ENCODE results near the gene USH2A.

Gene USH2A

GRCh38 chr1:215597961-215598360, 825.3 kb downstream of the USH2A start:
- DNase-seq (ENCODE audit: low read depth) = no peak

DNA sequence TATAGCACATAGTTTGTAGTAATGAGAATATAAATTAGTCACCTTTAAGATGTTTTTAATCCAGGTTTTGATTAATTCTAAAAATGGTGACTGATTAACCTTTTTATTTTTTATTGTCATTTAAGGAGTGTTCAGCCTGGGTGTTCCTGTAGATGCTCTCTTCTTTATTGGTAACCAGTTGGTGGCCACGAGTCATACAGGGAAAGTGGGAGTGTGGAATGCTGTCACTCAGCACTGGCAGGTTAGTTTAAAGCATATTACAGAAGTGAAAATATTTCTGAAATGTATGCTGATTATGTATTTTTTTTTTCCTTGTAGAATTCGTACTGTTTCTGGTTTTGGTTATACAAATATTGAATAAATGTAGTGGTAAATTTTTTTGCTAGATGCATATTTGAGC, 828.0 kb downstream of the USH2A start:
- DNase-seq (ENCODE audit: low read depth) = no peak

DNA sequence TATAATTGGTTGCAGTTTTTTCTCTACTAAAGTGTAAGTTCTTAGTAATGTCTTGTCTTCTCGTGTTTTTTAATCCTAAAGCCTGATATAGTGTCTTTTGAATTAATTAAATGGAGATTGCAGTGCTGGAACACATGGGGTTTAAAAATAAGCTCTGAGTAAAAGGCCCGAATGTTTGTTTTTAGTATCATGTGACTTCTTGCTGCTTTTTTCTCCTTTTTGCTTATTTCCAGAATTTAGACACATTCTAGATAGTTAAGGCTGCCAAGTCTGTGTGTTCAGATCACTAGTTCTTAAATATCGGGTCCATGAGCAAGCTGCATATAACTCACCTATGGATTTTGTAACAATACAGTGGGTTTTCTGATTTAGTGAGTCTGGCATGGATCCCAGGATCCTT, 828.6 kb downstream of the USH2A start:
- no peak for DNase-seq (ENCODE audit: low read depth)

DNA sequence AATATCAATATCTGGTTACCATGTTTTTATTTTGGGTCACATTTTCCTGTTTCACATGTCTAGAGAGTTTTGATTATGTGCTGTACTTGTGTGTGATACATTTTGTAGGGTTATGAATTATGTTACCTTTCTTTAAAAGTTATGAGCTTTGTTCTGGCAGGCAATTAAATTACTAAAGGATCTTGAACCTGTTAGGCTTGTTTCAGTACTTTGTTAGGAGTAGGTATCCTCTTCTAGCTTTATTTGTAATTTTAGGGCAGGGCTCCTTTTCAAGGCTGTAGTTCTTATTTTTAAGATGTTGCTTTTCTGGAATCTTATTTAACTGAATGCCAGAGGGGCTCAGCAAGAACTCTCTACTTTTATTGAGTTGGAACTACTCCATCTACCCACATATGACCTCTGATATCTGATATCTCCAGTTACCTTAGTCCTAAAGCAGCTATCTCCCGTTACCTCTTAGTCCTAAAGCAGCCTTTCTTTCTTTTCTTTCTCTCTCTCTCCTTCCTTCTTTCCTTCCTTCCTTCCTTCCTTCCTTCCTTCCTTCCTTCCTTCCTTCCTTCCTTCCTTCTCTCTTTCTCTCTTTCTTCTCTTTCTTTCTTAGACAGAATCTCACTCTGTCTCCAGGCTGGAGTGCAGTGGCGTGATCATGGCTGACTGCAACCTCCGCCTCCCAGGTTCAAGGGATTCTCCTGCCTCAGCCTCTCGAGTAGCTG, 832.3 kb downstream of the USH2A start:
- DNase-seq (ENCODE audit: low read depth) = no peak

DNA sequence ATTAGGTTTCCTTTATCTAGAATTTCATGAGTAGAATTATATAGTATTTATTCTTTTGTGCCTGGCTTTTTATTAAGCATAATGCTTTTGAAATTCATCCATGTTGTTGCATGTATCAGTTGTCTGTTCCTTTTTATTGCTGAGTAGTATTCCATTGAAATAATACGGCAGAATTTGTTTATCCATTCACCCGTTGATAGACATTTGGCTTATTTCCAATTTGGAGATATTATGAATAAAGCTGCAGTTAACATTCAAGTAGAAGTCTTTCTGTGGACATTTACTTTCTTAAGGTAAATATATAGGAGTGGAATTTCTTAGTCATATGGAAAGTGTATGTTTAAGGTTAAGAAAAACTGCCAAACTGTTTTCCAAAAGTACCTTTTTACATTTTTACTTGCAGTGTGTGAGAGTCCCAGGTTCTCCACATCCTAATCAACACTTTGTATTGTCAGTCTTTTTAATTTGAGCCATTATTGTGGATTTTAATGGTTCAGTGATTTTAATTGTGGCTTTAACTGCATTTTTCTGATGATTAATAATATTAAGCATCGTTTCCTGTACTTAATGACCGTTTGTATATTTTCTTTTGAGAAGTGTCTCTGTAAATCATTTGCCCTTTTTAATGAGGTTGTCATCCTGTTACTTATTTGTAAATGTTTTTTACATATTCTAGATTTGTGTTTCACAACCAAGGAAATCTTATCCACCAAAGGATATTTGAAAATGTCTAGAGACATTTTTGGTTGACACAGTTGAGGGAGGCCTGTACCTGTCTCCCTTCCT, 833.4 kb downstream of the USH2A start:
- no peak for DNase-seq (ENCODE audit: low read depth)

GRCh38 chr1:215584389-215584788, 838.9 kb downstream of the USH2A start:
- DNase-seq (ENCODE audit: low read depth) = no peak

GRCh38 chr1:215583185-215583749, 840.0 kb downstream of the USH2A start:
- no peak for DNase-seq (ENCODE audit: low read depth)

GRCh38 chr1:215581896-215582295, 841.4 kb downstream of the USH2A start:
- DNase-seq (ENCODE audit: low read depth) = no peak
